OCI-LY7 (cell line): ENCODE results near the gene PNPT1.

Experiments used
- EZH2phosphoT487 ChIP-seq: fragments of 200-600 bp; sonication (generic); IDR thresholded peaks from 2 replicates; pipeline ENCODE4 v1.6.1; 2018; ENCODE audit warnings: low read depth, borderline replicate concordance, mild to moderate bottlenecking, mixed run types, antibody characterized with exemption, low read length, moderate library complexity, mixed read lengths
- TF ChIP-seq, protein P1 (sequence below): fragments of 200-600 bp; sonication (generic); conservative IDR thresholded peaks from 2 replicates; pipeline ENCODE4 v1.5.1; 2014; ENCODE audit warnings: mild to moderate bottlenecking, antibody characterized with exemption, low read length, moderate library complexity, mixed read lengths

DNA sequence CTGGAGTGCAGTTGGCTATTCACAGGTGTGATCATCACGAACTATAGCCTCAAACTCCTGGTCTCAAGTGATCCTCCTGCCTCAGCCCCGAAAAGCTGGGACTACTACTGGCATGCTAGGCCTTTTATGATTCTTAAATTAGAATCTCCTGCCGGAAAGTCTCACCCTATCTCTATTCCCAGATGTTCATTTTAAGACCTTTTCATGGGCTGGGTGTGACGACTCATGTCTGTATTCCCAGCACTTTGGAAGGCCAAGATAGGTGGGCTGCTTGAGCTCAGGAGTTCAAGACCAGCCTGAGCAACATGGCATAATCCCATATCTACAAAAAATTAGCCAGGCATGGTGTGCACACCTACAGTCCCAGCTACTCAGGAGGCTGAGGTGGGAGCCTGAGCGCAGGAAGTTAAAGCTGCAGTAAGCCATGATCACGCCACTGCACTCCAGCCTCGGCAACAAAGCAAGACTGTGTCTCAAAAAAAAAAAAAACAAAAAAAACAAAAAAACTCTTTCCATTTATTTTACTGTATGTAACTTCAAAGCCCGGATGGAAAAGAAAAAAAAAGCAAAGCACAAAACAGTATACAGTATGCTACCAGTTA, 84.3 kb downstream of the PNPT1 start:
- TF ChIP-seq, protein P1, sequence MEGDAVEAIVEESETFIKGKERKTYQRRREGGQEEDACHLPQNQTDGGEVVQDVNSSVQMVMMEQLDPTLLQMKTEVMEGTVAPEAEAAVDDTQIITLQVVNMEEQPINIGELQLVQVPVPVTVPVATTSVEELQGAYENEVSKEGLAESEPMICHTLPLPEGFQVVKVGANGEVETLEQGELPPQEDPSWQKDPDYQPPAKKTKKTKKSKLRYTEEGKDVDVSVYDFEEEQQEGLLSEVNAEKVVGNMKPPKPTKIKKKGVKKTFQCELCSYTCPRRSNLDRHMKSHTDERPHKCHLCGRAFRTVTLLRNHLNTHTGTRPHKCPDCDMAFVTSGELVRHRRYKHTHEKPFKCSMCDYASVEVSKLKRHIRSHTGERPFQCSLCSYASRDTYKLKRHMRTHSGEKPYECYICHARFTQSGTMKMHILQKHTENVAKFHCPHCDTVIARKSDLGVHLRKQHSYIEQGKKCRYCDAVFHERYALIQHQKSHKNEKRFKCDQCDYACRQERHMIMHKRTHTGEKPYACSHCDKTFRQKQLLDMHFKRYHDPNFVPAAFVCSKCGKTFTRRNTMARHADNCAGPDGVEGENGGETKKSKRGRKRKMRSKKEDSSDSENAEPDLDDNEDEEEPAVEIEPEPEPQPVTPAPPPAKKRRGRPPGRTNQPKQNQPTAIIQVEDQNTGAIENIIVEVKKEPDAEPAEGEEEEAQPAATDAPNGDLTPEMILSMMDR: no peak
- TF ChIP-seq EZH2phosphoT487: no peak
